Ammon's horn (tissue), 1 donor: Measurements from ENCODE around the gene AKT3.

Experiments used
- DNase-seq: peaks from one replicate; pipeline ENCODE4 v3.0.0-alpha.2; 2016; ENCODE audit warnings: low spot score

The AKT3 gene

DNA sequence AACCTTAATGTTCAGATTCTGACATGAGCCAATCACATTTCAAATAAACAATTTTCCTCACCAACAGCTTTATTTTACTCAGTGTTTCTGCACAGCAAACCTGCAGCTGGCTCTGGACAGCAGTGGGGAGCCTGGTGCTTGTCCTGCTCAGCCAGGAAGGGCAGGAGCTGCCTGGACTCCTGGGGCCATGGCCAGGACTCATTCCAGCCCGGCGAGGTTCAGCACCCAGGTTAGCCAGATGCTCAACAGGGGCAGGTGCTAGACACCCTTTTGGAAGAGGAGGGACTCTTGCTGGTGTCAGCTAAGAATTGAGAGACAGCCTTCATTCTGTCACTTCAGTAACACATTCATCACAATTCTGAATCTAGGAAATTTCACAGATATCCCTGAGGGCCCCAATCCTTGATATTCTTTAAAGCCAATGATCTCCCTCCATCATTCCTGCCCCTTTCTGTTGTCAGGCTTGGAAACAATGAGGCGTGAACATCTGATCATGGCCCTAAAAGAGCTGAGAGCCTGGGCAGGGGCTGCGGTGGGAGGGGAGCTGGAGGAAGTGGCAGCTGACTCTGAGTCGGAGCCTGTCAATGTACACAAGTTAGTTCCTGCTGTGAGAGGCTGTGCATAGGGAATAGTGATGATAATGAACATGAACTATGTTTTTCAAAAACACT, 342.9 kb downstream of the AKT3 start:
- peak; percentile 68 for DNase-seq

DNA sequence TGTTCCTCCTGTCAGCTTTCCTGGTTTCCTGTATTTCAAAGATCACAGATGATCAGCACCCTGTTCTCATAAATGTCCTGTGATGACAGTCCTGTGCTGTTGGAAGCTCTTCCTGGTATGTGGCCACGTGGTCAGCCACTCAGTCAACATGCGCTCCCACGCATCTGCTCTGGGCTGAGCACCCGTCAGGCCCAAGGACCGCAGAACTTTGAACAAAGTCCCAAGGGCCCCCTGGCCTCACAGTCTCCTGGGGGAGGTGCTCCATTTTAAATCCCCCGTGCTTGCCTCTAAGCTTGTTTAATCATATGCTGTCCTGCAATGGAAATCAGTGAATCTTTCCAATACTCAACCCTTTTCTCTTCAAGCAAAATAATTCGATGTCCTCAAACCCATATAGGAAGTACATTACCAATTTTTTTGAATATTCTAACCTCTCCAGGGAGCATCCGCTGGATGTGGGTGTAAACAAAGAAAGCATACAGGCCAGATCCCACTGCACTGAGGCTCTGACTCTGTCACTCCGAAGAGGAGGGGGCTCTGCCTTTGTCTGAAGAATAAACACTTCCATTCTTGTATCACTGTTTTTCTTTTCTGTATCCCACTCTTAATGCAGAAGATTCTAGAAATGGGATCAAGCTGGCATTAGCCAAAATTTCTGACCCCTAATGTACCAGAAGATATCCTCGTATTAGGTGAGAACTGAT, 343.9 kb downstream of the AKT3 start:
- DNase-seq: peak; percentile 58

DNA sequence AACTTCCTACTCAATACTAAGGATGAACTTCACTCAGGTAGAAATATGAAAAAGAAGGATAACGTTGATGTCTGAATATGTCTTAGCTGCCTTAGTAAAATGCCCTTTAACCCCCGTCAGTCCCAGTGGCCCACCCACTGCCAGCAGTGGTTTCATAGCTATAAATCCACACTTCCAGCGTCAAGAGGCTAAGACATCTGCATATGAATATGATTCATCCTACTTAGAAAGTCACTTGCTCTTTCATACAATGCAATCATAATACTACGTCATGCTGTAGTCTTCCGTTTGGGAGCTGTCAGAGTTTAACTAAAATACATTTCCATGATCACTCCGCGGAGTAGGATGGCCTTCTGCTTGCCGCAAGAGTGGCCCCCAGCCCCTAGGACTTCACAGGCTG, 346.9 kb downstream of the AKT3 start:
- DNase-seq: no peak

DNA sequence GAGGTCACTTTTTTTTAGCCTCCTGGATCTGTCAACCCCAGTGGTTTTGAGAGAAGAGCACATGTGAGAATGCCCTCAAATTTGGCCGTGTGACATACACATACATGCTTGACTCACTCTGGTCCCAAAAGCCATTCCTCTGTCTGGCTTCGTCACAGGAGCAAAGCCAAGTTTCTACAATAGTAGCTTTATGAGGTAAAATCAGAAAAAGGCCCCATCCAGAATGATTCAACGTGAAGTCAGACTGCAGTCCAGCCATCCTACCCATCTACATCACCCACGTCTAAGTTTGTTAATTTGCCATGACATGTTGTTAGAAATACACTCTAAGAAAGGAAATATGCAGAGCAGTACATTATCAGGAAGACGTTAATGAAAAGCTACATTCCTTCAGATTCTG, 349.0 kb downstream of the AKT3 start:
- peak; percentile 43 for DNase-seq

DNA sequence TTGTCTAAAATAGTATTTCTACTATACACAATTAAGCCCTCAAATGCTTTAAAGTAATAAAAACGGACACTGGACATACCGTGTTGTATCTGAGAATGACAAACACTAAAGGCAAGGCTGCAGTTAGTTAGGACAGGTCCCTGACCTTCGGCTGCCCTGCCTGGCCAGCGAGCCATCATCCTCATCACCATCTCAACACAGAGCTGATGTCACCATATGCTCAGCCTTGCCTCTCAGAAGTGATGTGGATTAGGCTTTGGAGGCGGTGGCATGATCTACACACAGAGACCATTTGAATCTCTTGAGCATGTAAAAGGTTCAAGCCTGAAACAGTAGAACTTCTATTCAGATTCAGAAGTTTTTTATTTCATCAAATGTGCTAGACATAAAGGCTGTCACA, 349.5 kb downstream of the AKT3 start:
- DNase-seq: no peak

DNA sequence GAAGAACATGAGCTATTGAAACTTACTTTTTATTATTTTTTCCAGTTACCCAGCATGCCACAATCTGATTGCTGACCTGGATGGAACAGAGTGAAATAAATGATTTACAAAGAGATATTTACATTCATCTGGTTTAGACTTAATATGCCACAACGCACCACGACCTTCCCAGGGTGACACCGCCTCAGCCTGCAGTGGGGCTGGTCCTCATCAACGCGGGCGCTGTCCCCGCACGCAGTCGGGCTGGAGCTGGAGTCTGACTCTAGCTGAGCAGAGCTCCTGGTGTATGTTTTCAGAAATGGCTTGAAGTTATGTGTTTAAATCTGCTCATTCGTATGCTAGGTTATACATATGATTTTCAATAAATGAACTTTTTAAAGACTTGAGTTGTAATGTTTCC, 350.3 kb downstream of the AKT3 start:
- no peak for DNase-seq

DNA sequence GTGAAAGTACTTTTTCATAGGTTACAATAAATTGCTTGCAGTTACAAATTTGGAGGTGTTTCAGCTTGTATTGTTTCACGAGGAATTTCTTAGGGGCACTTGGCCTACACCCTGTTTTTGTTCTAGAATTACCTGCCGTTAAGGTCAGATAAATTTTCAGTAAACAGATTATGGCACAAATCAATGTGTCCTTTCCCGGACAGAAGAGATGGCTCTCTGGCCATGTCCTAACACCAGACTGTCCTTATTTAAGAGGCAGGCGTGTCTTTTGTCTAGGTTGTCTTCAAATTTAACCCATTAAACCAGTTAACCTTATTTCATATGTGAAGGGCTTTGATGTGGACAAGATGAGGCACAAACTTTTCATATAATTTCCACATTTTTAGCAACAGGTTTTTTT, 350.8 kb downstream of the AKT3 start:
- no peak for DNase-seq

DNA sequence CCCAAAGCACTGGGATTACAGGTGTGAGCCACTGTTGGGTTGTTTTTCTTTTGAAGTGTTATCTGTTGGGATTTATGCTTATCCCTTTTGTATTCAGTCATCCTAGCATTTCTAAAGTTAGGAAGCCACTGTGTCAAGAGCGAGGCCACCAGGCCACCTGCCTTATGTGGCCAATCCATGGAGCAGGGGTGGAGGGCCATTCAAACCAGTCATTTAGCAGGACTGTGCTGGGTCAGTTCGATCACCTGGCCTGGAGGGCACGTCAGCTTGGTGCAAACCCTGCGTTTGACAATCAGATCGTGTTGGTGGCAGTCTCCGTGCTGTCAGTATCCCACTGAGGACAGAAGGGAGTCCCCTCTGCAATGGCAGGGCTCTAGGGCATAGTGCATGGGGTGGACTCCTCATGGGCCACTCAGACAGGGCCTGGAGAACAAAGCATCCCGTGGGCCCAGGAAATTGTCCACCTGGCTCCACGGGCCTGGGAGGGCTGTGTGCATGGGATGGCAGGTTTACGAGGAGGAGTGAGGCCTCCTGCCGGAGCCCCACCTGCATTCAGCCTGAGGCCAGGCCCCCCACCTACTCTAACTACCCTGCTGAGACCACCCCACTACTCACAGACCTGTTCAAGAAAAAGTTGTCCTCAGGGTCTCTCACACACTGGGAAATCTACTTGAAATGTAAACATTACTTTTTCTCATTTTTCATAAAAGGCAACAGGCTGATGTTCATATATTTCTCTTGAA, 351.9 kb downstream of the AKT3 start:
- no peak for DNase-seq

DNA sequence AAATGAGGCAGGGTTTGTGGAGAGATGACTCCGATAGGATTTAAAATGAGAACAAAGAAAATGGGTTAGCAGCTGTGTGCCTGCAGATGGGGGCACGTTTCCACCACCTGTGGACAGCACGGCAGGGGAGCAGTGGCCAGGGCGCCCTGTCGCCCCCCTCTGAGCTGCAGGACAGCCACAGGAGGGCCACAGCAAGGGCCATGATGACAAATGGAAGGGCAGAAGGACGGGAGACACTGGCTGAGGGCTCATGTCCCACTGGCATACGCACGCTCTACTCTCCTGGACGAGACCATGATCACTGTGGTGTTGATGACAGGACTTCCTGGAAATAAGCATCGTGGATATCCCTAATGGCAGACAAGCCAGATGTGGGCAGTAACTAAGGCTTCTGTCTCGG, 353.2 kb downstream of the AKT3 start:
- no peak for DNase-seq

DNA sequence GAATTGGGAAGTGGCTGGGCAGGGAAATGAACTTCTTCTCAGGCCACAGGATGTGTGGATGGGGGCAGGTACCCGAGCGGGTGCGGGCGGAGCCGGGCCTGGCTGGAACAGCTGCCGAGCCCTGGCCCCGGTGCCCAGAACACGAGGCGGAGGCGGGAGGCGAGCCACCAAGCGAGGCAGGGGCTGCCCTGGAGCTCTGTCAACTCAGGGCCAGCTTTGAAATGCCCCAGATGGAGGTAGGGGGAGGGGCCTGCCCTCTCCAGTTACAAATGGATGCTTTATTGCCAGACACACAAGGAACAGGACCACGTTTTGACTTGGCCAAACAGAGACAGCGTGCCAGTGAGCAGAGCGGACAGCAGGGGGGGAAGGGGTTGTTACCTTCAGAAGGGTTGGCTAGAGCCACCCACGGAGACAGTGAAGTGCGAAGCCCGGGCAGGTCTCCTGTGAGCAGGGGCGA, 353.8 kb downstream of the AKT3 start:
- DNase-seq: peak; percentile 91

DNA sequence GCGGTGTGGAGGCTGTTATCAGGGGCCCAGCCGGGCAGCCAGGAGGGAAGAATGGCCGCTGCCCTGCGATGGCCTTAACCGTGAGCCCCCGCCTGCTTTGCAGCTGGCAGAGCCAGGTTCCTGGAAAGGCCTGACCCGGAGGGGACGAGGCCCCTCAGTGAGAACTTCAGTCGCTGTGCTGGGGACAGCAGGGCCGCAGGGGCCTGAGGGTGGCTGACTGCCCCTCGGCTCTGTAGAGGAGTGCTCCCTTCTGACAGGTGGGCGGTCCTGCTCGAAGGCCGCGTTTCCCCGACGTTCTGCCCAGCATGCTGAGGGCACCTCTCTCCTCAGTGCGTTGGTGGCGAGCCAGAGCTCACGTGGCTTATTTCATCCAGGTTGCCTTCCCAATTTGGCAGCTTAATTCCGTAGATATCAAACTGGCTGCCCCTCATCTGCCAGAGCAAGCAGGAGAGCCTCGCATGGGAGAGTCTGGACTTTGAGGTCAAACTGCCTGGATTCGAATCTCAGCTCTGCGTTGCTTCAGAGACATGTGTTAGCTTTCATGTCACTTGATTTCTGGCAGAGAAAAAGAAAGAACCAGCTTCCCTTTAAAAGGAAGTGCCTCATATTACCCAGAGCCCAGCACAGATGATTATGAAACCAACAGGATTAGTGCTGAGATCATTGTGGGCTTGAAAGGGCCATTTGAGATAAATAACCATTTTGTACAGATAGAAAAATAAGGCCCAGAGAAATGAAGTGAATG, 354.4 kb downstream of the AKT3 start:
- no peak for DNase-seq

DNA sequence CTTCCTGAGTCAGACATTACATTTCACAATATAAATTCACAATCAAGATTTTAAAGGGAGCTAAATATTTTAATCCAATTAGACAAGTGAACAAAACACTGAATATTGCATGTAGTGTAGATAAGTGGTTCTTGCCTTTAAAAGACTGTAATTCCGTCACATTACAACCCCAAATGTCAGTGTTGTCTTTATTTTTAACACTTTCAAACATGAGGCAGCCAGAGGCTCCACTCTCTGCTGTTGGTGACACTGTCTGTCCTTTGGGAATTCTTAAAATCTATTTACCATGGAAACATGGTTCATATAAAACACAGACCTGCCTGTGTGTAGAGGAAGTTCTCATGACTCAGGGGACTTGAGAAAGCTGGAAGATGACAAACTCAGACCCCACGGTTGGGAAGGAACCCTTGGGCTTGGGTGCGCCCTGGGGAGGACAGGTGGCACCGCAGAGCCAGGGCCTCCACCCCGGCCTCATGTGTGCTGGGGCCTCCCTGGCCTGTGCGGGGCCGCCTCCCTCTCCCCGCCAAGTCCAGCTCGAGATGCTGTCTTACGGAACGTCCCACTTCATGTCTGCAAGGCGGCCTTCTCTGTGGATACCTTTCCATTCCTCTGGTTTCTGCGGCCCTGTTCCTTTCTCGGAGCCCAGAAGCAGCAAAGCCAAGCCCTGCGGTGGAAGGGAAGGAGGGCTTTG, 355.2 kb downstream of the AKT3 start:
- DNase-seq: no peak

DNA sequence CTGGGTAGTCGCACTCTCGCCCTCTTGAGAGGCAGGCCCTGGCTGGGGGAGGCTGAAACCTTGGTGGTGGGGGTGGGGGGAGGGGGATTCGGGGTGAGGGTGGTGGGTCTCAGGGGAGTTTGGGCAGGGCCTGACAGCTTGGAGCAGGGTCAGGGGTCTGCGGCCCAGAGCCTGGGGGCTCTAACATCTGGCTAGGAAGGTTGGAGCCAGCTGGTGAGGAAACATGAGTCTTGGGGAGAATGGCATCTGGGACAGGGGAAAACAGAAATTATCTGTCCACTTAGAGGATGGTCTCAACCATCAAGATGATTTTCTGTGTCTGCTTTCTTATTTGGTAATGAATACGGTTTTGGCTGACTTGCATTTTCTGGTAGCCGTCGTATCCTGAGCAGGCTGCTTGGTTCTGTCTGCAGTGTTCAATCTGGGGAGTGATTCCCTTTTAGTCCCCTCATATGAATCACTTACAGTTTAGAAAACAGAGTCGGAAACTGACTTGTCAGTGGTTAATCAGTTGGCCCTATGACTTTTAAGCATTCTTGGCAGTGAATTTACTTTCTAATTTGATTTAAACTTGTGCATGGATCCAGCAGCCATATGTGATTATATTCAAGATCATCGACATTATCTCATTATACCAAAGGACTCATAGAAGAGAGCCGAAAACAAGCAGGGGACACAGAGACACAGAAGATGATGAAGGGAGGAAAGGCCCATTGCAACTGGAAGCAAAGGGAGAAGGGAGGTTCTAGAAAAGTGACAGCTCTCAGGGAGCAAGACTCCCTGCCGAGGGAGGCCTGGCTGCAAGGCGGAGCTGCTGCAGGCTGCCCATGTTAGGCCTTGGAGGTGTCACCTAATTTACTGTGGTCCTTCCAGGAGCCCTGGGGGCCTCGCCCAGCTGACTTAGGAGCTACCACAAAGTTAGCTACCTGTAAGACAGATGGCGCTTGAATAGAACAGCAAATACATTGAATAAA, 356.6 kb downstream of the AKT3 start:
- no peak for DNase-seq

DNA sequence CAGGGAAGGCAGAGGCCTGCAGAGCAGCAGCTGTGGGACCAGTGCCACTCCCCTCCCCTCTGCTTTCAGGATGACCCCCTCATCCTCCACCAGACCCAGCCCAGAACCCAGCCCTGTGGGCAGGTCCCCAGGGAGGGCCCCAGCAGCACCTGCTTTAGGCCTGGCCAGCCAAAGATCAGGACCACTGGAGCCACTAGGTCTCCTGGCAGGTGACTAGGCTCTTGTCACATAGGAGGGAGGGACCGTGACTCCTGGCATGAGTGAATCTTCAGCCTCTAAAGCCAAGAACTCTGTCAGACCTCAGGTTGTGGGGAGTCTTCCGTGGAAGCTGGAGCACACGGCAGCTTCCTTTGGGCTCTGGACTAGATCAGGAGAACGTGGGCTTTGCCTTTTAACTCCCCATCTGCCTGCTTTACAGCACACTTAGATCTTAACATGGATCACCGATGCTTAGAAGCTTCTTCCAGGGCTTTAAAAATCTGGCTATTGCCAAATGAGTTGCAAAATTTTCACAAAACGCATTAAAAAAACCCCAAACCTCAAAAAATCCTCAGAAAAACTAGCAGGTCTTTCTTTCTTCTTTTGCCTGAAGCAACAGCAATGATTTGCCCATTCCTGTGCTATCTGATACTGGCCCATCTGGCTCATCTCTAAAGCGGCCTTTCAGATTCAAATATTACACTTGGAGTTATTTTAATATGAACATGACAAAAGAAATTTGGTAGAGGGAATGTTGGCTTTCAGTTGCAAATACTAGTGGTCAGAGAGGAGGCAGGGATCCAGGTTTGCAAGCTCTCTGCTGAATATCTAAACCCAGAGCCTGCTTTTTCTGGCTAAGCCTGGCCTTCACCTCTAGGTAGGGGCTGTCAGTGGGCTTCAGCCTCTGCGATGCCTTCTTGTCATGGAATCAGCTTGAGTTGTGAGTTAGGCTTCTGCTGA, 359.0 kb downstream of the AKT3 start:
- DNase-seq: no peak

DNA sequence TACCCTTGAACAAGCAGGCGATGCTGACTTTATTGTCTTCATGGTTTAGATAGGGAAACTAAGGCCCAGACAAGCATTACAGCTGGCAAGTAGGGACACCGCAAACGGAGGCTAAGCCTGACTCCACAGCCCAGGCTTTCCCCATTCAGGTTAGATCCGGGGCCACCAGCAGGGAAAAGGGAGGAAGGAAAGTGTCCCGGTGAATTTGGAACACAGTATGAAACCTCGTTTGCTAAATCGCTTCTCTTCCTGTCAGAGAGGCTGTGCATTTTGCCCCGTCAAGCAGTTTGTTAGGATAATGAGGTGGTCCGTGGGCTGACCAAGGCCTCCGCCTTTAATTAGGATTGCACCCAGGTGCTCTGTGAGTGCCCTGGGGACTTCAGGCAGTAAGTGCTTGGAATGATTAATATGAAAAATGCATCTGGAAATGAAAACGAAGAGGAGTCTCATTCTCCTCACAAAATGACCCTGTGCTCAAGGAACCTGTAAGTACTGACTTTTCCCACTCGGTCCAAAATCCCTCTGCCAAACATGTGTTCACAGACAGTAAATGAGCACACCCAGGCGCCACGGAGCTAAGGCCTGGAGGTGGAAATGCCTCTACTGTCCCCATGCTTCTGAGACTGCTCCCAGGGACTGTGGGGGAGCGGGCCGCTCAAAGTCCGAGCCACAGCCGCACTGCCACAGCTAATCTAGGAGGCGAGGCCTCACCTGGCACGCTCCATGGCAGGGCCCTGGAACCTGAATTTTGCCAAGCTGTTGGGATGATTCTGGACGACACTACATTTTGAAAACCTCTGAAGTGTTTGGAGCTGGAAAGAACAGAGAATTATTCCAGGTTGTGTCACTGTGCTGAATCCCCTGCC, 360.1 kb downstream of the AKT3 start:
- DNase-seq: no peak

DNA sequence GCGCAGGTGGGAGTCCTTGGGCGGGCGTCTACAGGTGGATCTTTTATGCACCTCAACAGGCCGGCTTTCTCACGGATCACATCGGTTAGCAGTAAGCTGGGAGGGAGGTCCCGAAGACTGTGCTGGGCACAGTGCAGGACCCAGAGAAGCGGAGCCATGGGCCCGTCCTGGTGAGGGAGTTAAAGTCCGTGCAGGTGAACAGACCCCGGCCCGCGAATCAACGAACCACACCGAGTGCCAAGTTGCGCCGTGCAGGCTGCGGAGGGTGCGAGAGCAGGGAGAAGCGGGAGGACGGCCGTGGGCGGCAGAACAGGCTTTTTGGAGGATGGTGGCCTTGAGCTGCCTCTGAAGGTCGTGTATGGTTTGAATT, 360.9 kb downstream of the AKT3 start:
- no peak for DNase-seq

DNA sequence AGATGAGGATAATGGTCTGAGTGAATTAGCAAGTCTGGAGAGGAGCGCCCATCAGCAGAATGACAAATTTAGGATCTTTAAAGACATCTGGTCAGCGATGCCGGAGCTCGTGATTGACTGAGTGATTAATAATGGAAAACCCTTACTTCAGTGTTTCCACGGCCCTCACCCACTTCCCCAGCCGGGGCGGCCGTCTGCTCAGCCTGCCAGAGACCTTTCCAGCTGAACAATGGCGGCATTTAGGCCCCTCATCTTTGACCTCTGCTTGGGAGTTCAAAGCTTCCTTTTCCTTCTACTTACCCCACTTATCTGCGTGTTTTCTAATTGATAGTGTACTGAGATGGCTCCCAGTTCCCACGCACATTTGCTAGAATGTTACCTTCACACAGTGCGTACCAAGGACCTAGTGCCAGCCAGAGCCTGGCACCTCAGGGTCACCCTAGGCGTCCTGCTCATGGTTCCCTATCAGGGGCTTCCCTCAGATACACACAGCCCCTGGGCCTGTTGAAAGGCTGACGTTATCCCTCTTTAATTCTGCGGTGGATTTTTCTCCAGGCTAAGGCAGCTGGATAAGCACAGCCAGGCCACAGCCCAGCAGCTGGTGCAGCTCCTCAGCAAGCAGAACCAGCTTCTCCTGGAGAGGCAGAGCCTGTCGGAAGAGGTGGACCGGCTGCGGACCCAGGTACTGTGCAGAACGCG, 361.4 kb downstream of the AKT3 start:
- no peak for DNase-seq

DNA sequence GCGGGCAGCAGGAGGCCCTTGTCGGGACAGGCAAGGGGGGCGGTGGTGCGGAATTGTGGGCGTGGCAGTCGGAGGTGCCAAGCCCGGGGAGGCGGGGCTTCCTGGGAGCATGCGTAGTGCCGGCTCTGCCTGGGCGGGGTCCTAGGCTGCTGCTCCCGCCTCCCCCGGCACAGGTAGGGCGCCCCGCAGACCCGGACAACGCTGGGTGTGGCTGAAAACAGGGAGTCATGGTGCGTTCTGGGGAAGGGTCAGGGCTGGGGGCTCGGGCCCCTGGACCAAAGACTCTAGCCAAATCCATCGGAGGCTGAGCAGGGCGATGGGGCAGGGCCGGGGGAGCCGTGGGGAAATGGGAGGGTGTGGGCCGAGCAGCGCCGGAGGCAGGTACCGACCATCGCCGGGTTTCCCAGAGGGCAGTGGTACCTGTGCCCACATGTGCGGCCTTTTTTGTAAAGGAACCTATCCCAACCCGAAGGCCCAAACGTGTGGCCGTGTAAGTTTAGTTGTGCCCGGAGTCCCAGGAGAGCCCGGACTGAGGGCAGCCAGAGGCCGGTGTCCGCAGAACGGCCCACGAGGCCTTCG, 362.3 kb downstream of the AKT3 start:
- DNase-seq: no peak
